Spinal cord (tissue), 10 donors: ENCODE data around the gene ZC3H18. TPM values are rescaled to one million over a fixed set of nuclear protein-coding genes. Genes with fewer than 3 reads are reported as not detected.

Experiments
- DNase-seq, 6 donors: peaks; one replicate each; pipeline versions ENCODE4 v3.0.0 to v3.0.0-alpha.2; 2013 to 2015; ENCODE audit warnings: low spot score in 6 of 6, low read depth in 4 of 6
- H3K27ac ChIP-seq: one replicate; pipeline ENCODE4 v1.5.1; 2013; ENCODE audit warnings: low read depth, low read length, control low read depth
- H3K27me3 ChIP-seq: one replicate; pipeline ENCODE4 v1.6.1; 2013; ENCODE audit warnings: low read length; ENCODE audit not compliant: control insufficient read depth, insufficient read depth
- H3K36me3 ChIP-seq: one replicate; pipeline ENCODE4 v1.6.1; 2013; ENCODE audit warnings: low read length; ENCODE audit not compliant: control insufficient read depth, insufficient read depth
- H3K4me1 ChIP-seq: one replicate; pipeline ENCODE4 v1.6.1; 2013; ENCODE audit warnings: low read length; ENCODE audit not compliant: control insufficient read depth, insufficient read depth
- H3K4me3 ChIP-seq: one replicate; pipeline ENCODE4 v1.5.1; 2013; ENCODE audit warnings: low read depth, low read length, control low read depth
- H3K9me3 ChIP-seq: one replicate; pipeline ENCODE4 v1.6.1; 2013; ENCODE audit warnings: low read length; ENCODE audit not compliant: control insufficient read depth, insufficient read depth
- WGBS: methylation state at CpG from one replicate; pipeline ENCODE4 v1.1.5; 2013; ENCODE audit warnings: missing lambda C conversion rate; ENCODE audit not compliant: insufficient coverage; 5-methylcytosine and 5-hydroxymethylcytosine counted together
- polyA plus RNA-seq, 2 donors: library from polyadenylated mRNA; unstranded; fragments of 120-200 nt; gene quantifications; one replicate each; pipeline ENCODE4 v1.2.1, GENCODE V29; 2013; ENCODE audit not compliant: insufficient read length in 2 of 2
- total RNA-seq, 2 donors: library from RNA; depleted of rRNA in 1 of 2; stranded (reverse); fragments of 120-200 nt in 1 of 2; fragments of >200 nt in 1 of 2; gene quantifications; one replicate each; pipeline versions ENCODE4 v1.2.3 to v1.2.4, GENCODE V29; 2013 to 2014
- donor health status: healthy.

ZC3H18 gene
- total and polyA plus RNA-seq, 4 donors: 9.1 to 46.4 (median 28.5) TPM

GRCh38 chr16:88610909-88611812 is 41.0 kb downstream of the ZC3H18 start:
- Histone ChIP-seq H3K27me3 (no peaks in the 10 kb centered on the region), H3K9me3 (no peaks in the 10 kb centered on the region), H3K27ac (no peak overlapping the region), H3K36me3 (peaks cover 69% of the 10 kb centered on the region), H3K4me3 (peak overlapping the region; percentile 9), H3K4me1 (peaks cover 33% of the 10 kb centered on the region)
- DNase-seq: peak; percentile 29 to 93 (median 54)
- WGBS: 24% methylated on average over 46 of the region's 49 CpGs

GRCh38 chr16:88613293-88613692 is 43.1 kb downstream of the ZC3H18 start:
- H3K9me3 ChIP-seq: no peaks in the 10 kb centered on the region
- H3K4me1 ChIP-seq: peaks cover 29% of the 10 kb centered on the region
- DNase-seq: no peak
- H3K27me3 ChIP-seq: no peaks in the 10 kb centered on the region
- 94% methylated on average over 5 of the region's 10 CpGs for WGBS
- H3K27ac ChIP-seq: no peak overlapping the region
- no peak overlapping the region for H3K4me3 ChIP-seq
- peaks cover 78% of the 10 kb centered on the region for H3K36me3 ChIP-seq

GRCh38 chr16:88613911-88614817 is 44.0 kb downstream of the ZC3H18 start:
- DNase-seq: no peak
- 84% methylated on average over 19 of the region's 19 CpGs for WGBS
- no peaks in the 10 kb centered on the region for H3K27me3 ChIP-seq
- H3K4me1 ChIP-seq: peaks cover 33% of the 10 kb centered on the region
- peaks cover 81% of the 10 kb centered on the region for H3K36me3 ChIP-seq
- peak overlapping the region; percentile 15 for H3K27ac ChIP-seq
- no peak overlapping the region for H3K4me3 ChIP-seq
- H3K9me3 ChIP-seq: no peaks in the 10 kb centered on the region

GRCh38 chr16:88614818-88615580 is 44.8 kb downstream of the ZC3H18 start:
- Histone ChIP-seq H3K27ac (no peak overlapping the region), H3K9me3 (no peaks in the 10 kb centered on the region), H3K4me3 (no peak overlapping the region), H3K27me3 (no peaks in the 10 kb centered on the region), H3K4me1 (peaks cover 37% of the 10 kb centered on the region), H3K36me3 (peaks cover 79% of the 10 kb centered on the region)
- WGBS: 80% methylated on average over 17 of the region's 19 CpGs
- no peak for DNase-seq

GRCh38 chr16:88616320-88616719 is 46.1 kb downstream of the ZC3H18 start:
- no peak for DNase-seq

GRCh38 chr16:88616736-88617135 is 46.5 kb downstream of the ZC3H18 start:
- 87% methylated on average over 11 of the region's 12 CpGs for WGBS
- Histone ChIP-seq H3K27me3 (no peaks in the 10 kb centered on the region), H3K4me3 (no peak overlapping the region), H3K9me3 (no peaks in the 10 kb centered on the region), H3K4me1 (peaks cover 25% of the 10 kb centered on the region), H3K36me3 (peaks cover 65% of the 10 kb centered on the region), H3K27ac (no peak overlapping the region)
- DNase-seq: no peak

More at GRCh38 chr16:88616320-88616719, 46.1 kb downstream of the ZC3H18 start:
- WGBS: 90% methylated on average over 10 of the region's 13 CpGs
- Histone ChIP-seq H3K36me3 (peaks cover 69% of the 10 kb centered on the region), H3K27me3 (no peaks in the 10 kb centered on the region), H3K9me3 (no peaks in the 10 kb centered on the region), H3K4me3 (no peak overlapping the region), H3K4me1 (peaks cover 28% of the 10 kb centered on the region), H3K27ac (no peak overlapping the region)

- no peak for DNase-seq
- Histone ChIP-seq H3K4me1 (peaks cover 22% of the 10 kb centered on the region), H3K36me3 (peaks cover 66% of the 10 kb centered on the region), H3K27me3 (no peaks in the 10 kb centered on the region), H3K4me3 (no peak overlapping the region), H3K9me3 (no peaks in the 10 kb centered on the region), H3K27ac (no peak overlapping the region)
- WGBS: 82% methylated on average over 19 of the region's 20 CpGs
Observed at GRCh38 chr16:88617268-88618031, 47.2 kb downstream of the ZC3H18 start.

GRCh38 chr16:88618182-88618955 is 48.2 kb downstream of the ZC3H18 start:
- Histone ChIP-seq H3K4me1 (peaks cover 22% of the 10 kb centered on the region), H3K4me3 (no peak overlapping the region), H3K9me3 (no peaks in the 10 kb centered on the region), H3K27ac (no peak overlapping the region), H3K27me3 (no peaks in the 10 kb centered on the region), H3K36me3 (peaks cover 75% of the 10 kb centered on the region)
- WGBS: 77% methylated on average over 16 of the region's 20 CpGs
- no peak for DNase-seq
